GM23338 (cell line): ENCODE results near the gene CDC6. TPM values are rescaled to one million over a fixed set of nuclear protein-coding genes. Genes with fewer than 3 reads are reported as not detected.

Experiments used
- ATAC-seq: fragments of 200-7000 bp; cut with Tn5 transposase; 3 replicates; pipeline ENCODE4 v1.9.1; 2020
- DNase-seq: peaks from one replicate; pipeline ENCODE4 v3.0.0-alpha.2; 2015; ENCODE audit warnings: low spot score
- H2AFZ ChIP-seq: fragments of 200-600 bp; sonication (generic); 2 replicates; pipeline ENCODE4 v1.8.0; 2016; ENCODE audit warnings: antibody characterized with exemption, mild to moderate bottlenecking, moderate library complexity
- H3F3A ChIP-seq: fragments of 200-600 bp; sonication (generic); replicated peaks from 2 replicates; pipeline ENCODE4 v1.8.0; 2017; ENCODE audit warnings: antibody characterized with exemption, mixed run types, low read depth
- H3K27ac ChIP-seq: fragments of 200-600 bp; sonication (generic); 2 replicates; pipeline ENCODE4 v1.6.1; 2016; ENCODE audit warnings: low read depth
- H3K27me3 ChIP-seq: fragments of 200-600 bp; sonication (generic); 2 replicates; pipeline ENCODE4 v1.8.0; 2016; ENCODE audit warnings: mild to moderate bottlenecking, mixed run types, moderate library complexity; ENCODE audit not compliant: insufficient read depth
- H3K36me3 ChIP-seq: fragments of 200-600 bp; sonication (generic); 2 replicates; pipeline ENCODE4 v1.8.0; 2016; ENCODE audit warnings: mild to moderate bottlenecking; ENCODE audit not compliant: insufficient read depth
- H3K4me1 ChIP-seq: fragments of 200-600 bp; sonication (generic); 2 replicates; pipeline ENCODE4 v1.8.0; 2016; ENCODE audit warnings: mild to moderate bottlenecking, moderate library complexity; ENCODE audit not compliant: insufficient read depth
- H3K4me2 ChIP-seq: fragments of 200-600 bp; sonication (generic); 2 replicates; pipeline ENCODE4 v1.7.1; 2017; ENCODE audit warnings: mixed run types
- H3K4me3 ChIP-seq: fragments of 200-600 bp; sonication (generic); 2 replicates; pipeline ENCODE4 v1.6.1; 2016; ENCODE audit warnings: mixed run types
- H3K79me2 ChIP-seq: fragments of 200-600 bp; sonication (generic); replicated peaks from 2 replicates; pipeline ENCODE4 v1.8.0; 2017; ENCODE audit warnings: mild to moderate bottlenecking; ENCODE audit not compliant: insufficient read depth
- H3K9me2 ChIP-seq: fragments of 200-600 bp; sonication (generic); 2 replicates; pipeline ENCODE4 v1.8.0; 2017; ENCODE audit not compliant: insufficient read depth
- H4K20me1 ChIP-seq: fragments of 200-600 bp; sonication (generic); replicated peaks from 2 replicates; pipeline ENCODE4 v1.8.0; 2017; ENCODE audit warnings: mild to moderate bottlenecking; ENCODE audit not compliant: insufficient read depth
- H3K27ac Mint-ChIP-seq: 2 replicates; pipeline ENCODE4 v1.8.0; 2020; ENCODE audit warnings: inconsistent platforms, mild to moderate bottlenecking, moderate library complexity, mixed read lengths
- H3K27me3 Mint-ChIP-seq: 3 replicates; pipeline ENCODE4 v1.8.0; 2022; ENCODE audit warnings: low read depth, mild to moderate bottlenecking, moderate library complexity, mixed read lengths, inconsistent platforms; ENCODE audit not compliant: insufficient read depth, poor library complexity
- H3K36me3 Mint-ChIP-seq: 3 replicates; pipeline ENCODE4 v1.8.0; 2021; ENCODE audit warnings: low read depth, mild to moderate bottlenecking, inconsistent platforms, moderate library complexity, mixed read lengths
- H3K4me1 Mint-ChIP-seq: 3 replicates; pipeline ENCODE4 v1.8.0; 2020; ENCODE audit warnings: mild to moderate bottlenecking, inconsistent platforms, mixed read lengths
- H3K4me3 Mint-ChIP-seq: 3 replicates; pipeline ENCODE4 v1.8.0; 2021; ENCODE audit warnings: moderate library complexity, mild to moderate bottlenecking, inconsistent platforms, mixed read lengths
- H3K9me3 Mint-ChIP-seq: 3 replicates; pipeline ENCODE4 v1.8.0; 2020; ENCODE audit warnings: moderate library complexity, mild to moderate bottlenecking, inconsistent platforms, mixed read lengths
- NANOG ChIP-seq: IDR thresholded peaks from 2 replicates; pipeline ENCODE4 v1.6.1; 2016; ENCODE audit warnings: antibody characterized with exemption, borderline replicate concordance
- POLR2AphosphoS5 ChIP-seq: IDR thresholded peaks from 2 replicates; pipeline ENCODE4 v1.6.1; 2016; ENCODE audit warnings: antibody characterized with exemption, low read depth
- polyA plus RNA-seq: library from polyadenylated mRNA; unstranded; fragments of >200 nt; fragmentation: Nextera tagmentation; extraction: Ambion mirVana; gene quantifications from 2 replicates; pipeline ENCODE4 v1.2.1, GENCODE V29; 2016
- total RNA-seq: library from RNA; depleted of rRNA; stranded (reverse); fragments of >200 nt; shearing (Covaris generic); gene quantifications from 2 replicates; pipeline ENCODE4 v1.2.3, GENCODE V29; 2014
- TF ChIP-seq, protein P1 (sequence below), 2 experiments: fragments of 200-600 bp in 1 of 2; sonication (generic) in 1 of 2; conservative IDR thresholded peaks; 2 replicates each; pipeline versions ENCODE4 v1.5.1 to v1.6.1; 2016 to 2017; ENCODE audit warnings: antibody characterized with exemption in 2 of 2, low read depth in 2 of 2, mild to moderate bottlenecking in 2 of 2, moderate library complexity in 1 of 2
- TF ChIP-seq, protein P2 (sequence below): fragments of 250-450 bp; sonication (Bioruptor Pico); IDR thresholded peaks from 2 replicates; pipeline ENCODE4 v1.5.0; 2020; ENCODE audit warnings: mild to moderate bottlenecking, moderate library complexity
- TF ChIP-seq, protein P3 (sequence below): IDR thresholded peaks from 2 replicates; pipeline ENCODE4 v1.6.1; 2016; ENCODE audit warnings: antibody characterized with exemption

Gene CDC6
- total and polyA plus RNA-seq, 2 experiments from 2014 or later = 46.2 to 79.9 TPM

DNA sequence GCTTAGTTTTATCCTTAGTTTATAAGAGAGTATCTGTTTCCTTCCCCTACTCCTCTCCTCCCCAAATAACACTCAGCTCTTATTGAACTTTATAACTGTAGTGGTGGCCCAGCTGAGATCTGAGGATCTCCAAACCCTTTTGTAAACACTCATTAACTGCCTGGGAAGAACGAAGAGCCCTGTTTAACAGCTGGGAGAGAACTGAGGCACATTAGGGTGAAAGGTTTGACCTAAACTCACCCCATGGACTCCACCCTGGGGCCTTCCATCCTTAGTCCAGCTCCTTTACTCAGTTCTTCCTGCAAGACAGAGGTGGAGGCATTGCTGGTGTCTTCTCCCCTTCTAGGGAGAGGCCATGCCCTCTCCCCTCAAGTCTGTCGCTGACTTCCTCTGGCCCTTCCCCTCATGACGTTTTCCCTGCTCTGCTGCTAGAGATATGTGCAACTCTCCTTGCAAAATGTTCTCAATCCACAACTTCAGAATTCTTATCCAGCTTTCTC lies 20.1 kb downstream of the CDC6 start (continued):
- TF ChIP-seq, protein P1, sequence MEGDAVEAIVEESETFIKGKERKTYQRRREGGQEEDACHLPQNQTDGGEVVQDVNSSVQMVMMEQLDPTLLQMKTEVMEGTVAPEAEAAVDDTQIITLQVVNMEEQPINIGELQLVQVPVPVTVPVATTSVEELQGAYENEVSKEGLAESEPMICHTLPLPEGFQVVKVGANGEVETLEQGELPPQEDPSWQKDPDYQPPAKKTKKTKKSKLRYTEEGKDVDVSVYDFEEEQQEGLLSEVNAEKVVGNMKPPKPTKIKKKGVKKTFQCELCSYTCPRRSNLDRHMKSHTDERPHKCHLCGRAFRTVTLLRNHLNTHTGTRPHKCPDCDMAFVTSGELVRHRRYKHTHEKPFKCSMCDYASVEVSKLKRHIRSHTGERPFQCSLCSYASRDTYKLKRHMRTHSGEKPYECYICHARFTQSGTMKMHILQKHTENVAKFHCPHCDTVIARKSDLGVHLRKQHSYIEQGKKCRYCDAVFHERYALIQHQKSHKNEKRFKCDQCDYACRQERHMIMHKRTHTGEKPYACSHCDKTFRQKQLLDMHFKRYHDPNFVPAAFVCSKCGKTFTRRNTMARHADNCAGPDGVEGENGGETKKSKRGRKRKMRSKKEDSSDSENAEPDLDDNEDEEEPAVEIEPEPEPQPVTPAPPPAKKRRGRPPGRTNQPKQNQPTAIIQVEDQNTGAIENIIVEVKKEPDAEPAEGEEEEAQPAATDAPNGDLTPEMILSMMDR (conservative IDR thresholded peaks at IDR 0.05; ENCODE audit: low read depth in 2 of 2) = no peak
- TF ChIP-seq, protein P2, sequence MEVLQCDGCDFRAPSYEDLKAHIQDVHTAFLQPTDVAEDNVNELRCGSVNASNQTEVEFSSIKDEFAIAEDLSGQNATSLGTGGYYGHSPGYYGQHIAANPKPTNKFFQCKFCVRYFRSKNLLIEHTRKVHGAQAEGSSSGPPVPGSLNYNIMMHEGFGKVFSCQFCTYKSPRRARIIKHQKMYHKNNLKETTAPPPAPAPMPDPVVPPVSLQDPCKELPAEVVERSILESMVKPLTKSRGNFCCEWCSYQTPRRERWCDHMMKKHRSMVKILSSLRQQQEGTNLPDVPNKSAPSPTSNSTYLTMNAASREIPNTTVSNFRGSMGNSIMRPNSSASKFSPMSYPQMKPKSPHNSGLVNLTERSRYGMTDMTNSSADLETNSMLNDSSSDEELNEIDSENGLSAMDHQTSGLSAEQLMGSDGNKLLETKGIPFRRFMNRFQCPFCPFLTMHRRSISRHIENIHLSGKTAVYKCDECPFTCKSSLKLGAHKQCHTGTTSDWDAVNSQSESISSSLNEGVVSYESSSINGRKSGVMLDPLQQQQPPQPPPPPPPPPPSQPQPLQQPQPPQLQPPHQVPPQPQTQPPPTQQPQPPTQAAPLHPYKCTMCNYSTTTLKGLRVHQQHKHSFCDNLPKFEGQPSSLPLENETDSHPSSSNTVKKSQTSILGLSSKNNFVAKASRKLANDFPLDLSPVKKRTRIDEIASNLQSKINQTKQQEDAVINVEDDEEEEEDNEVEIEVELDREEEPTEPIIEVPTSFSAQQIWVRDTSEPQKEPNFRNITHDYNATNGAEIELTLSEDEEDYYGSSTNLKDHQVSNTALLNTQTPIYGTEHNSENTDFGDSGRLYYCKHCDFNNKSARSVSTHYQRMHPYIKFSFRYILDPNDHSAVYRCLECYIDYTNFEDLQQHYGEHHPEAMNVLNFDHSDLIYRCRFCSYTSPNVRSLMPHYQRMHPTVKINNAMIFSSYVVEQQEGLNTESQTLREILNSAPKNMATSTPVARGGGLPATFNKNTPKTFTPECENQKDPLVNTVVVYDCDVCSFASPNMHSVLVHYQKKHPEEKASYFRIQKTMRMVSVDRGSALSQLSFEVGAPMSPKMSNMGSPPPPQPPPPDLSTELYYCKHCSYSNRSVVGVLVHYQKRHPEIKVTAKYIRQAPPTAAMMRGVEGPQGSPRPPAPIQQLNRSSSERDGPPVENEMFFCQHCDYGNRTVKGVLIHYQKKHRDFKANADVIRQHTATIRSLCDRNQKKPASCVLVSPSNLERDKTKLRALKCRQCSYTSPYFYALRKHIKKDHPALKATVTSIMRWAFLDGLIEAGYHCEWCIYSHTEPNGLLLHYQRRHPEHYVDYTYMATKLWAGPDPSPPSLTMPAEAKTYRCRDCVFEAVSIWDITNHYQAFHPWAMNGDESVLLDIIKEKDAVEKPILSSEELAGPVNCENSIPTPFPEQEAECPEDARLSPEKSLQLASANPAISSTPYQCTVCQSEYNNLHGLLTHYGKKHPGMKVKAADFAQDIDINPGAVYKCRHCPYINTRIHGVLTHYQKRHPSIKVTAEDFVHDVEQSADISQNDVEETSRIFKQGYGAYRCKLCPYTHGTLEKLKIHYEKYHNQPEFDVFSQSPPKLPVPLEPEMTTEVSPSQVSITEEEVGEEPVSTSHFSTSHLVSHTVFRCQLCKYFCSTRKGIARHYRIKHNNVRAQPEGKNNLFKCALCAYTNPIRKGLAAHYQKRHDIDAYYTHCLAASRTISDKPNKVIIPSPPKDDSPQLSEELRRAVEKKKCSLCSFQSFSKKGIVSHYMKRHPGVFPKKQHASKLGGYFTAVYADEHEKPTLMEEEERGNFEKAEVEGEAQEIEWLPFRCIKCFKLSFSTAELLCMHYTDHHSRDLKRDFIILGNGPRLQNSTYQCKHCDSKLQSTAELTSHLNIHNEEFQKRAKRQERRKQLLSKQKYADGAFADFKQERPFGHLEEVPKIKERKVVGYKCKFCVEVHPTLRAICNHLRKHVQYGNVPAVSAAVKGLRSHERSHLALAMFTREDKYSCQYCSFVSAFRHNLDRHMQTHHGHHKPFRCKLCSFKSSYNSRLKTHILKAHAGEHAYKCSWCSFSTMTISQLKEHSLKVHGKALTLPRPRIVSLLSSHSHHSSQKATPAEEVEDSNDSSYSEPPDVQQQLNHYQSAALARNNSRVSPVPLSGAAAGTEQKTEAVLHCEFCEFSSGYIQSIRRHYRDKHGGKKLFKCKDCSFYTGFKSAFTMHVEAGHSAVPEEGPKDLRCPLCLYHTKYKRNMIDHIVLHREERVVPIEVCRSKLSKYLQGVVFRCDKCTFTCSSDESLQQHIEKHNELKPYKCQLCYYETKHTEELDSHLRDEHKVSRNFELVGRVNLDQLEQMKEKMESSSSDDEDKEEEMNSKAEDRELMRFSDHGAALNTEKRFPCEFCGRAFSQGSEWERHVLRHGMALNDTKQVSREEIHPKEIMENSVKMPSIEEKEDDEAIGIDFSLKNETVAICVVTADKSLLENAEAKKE (CRISPR knock-in tag) = no peak

DNA sequence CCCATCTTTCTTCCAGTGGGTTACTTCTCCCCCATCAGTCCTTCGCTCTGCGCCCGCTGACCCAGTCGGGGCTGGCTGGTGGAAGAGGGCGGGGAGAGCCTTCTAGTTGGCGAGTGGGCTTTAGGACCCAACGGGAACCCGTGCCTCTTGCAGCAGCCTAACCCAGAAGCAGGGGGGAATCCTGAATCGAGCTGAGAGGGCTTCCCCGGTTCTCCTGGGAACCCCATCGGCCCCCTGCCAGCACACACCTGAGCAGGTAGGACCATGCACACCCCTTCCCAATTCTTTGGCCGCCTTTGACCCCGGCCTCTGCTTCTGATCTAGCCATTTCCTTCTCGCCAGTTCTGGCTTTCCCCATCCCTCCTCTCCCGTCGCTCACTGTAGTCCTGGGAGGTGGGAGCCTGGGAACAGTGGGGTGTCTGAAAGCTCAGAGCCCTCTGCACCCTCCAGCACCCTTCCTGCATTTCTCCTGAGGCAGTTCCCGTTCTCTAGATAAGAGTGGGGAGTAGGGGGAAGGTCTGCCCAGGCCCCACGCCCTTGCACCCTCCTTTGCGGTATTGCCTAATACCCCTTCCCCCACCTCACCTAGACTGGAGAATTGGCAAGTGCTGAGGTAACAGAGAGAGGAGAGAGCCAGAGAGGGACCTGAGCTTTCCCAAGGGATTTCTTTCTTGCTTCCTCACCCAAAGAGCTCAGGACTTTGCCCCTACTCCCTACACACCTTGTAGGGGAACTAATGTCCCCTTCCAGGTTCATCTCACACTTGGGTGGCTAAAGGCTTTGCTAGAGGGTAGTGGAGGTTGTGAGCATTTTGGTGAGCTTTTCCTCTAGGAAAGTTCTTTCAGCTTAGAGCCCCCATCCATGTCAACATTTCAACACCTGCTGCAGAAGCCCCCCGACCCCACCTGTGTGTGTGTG lies 21.6 kb downstream of the CDC6 start, which contains the start of gene RARA:
RARA (plus strand) TSS at position 150 of the 918 bp plus-strand sequence. CDS start 22,039 bp downstream, outside the sequence.
- peak within 1 kb of the TSS; percentile 86 for H2AFZ ChIP-seq
- ATAC-seq (peak; percentile 79), DNase-seq (peak; percentile 95)
- no peaks in the 10 kb centered on the region for H3K79me2 ChIP-seq
- H3K27ac ChIP-seq = no peak within 1 kb of the TSS
- H3K27me3 ChIP-seq = peaks cover 10% of the 10 kb centered on the region; the same call in 1 of the 2 replicates
- H3F3A ChIP-seq = peaks cover 25% of the 10 kb centered on the region; the same call in 1 of the 2 replicates
- H3K36me3 ChIP-seq = no peaks in the 10 kb centered on the region
- peak within 1 kb of the TSS; percentile 92 for H3K4me3 ChIP-seq
- H3K9me3 Mint-ChIP-seq = no peaks in the 10 kb centered on the region
- H4K20me1 ChIP-seq = peaks cover 12% of the 10 kb centered on the region; the same call in 1 of the 2 replicates
- peak within 1 kb of the TSS; percentile 91 for H3K4me2 ChIP-seq
- H3K27me3 Mint-ChIP-seq = peaks cover 15% of the 10 kb centered on the region
- H3K36me3 Mint-ChIP-seq = peaks cover 3% of the 10 kb centered on the region; the same call in 2 of the 3 replicates
- H3K4me1 Mint-ChIP-seq = peaks cover 45% of the 10 kb centered on the region
- no peak within 1 kb of the TSS; the same call in 1 of the 2 replicates for H3K27ac Mint-ChIP-seq
- H3K4me3 Mint-ChIP-seq = no peak within 1 kb of the TSS
- peaks cover 49% of the 10 kb centered on the region for H3K4me1 ChIP-seq
- no peaks in the 10 kb centered on the region for H3K9me2 ChIP-seq
- TF ChIP-seq NANOG (no peak), POLR2AphosphoS5 (peak; percentile 65)
- TF ChIP-seq, protein P3, sequence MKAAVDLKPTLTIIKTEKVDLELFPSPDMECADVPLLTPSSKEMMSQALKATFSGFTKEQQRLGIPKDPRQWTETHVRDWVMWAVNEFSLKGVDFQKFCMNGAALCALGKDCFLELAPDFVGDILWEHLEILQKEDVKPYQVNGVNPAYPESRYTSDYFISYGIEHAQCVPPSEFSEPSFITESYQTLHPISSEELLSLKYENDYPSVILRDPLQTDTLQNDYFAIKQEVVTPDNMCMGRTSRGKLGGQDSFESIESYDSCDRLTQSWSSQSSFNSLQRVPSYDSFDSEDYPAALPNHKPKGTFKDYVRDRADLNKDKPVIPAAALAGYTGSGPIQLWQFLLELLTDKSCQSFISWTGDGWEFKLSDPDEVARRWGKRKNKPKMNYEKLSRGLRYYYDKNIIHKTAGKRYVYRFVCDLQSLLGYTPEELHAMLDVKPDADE = no peak
